WTC11 (cell line): ENCODE data around the gene KRT36. TPM values are rescaled to one million over a fixed set of nuclear protein-coding genes. Genes with fewer than 3 reads are reported as not detected.

ENCODE experiments used
- ATAC-seq: fragments of 200-7000 bp; cut with Tn5 transposase; 2 replicates; pipeline ENCODE4 v1.10.0; 2021; ENCODE audit warnings: mild to moderate bottlenecking, moderate library complexity
- CTCF ChIA-PET: fragments of 300-600 bp; sonication (Branson Sonifier 250); formaldehyde crosslinking; loops from one replicate; lab custom pipeline; 2021; ENCODE audit warnings: antibody characterized with exemption; lab: Charles Lee
- POLR2A ChIA-PET: fragments of 350-600 bp; sonication (Branson Sonifier 250); formaldehyde crosslinking; loops from one replicate; lab custom pipeline; 2021; ENCODE audit warnings: antibody characterized with exemption; lab: Charles Lee
- DNase-seq: peaks from one replicate; pipeline ENCODE4 v3.0.0; 2021; ENCODE audit warnings: low spot score
- H3K27ac Mint-ChIP-seq: 2 replicates; pipeline ENCODE4 v1.8.0; 2021; ENCODE audit warnings: mixed read lengths
- H3K27me3 Mint-ChIP-seq: 2 replicates; pipeline ENCODE4 v1.8.0; 2021; ENCODE audit warnings: low read depth, mild to moderate bottlenecking, moderate library complexity, mixed read lengths
- H3K36me3 Mint-ChIP-seq: 2 replicates; pipeline ENCODE4 v1.8.0; 2021; ENCODE audit warnings: mixed read lengths
- H3K4me1 Mint-ChIP-seq: 2 replicates; pipeline ENCODE4 v1.8.0; 2022; ENCODE audit warnings: mixed read lengths
- H3K4me3 Mint-ChIP-seq: 2 replicates; pipeline ENCODE4 v1.8.0; 2021; ENCODE audit warnings: mild to moderate bottlenecking, moderate library complexity, mixed read lengths
- H3K9me3 Mint-ChIP-seq: 2 replicates; pipeline ENCODE4 v1.8.0; 2021; ENCODE audit warnings: mixed read lengths
- AR ChIP-seq: fragments of 250-450 bp; sonication (Bioruptor Pico); IDR thresholded peaks from 2 replicates; pipeline ENCODE4 v1.9.0; 2021; ENCODE audit warnings: mild to moderate bottlenecking
- CDX4 ChIP-seq: fragments of 250-450 bp; sonication (Bioruptor Pico); IDR thresholded peaks from 2 replicates; pipeline ENCODE4 v1.9.0; 2021; ENCODE audit warnings: moderate library complexity, mild to moderate bottlenecking, inconsistent platforms, borderline replicate concordance
- JAZF1 ChIP-seq: fragments of 250-450 bp; sonication (Bioruptor Pico); IDR thresholded peaks from 2 replicates; pipeline ENCODE4 v1.9.0; 2021; ENCODE audit warnings: moderate library complexity, mild to moderate bottlenecking, inconsistent platforms
- SP1 ChIP-seq: sonication (generic); formaldehyde crosslinking; conservative IDR thresholded peaks from 2 replicates; pipeline ENCODE4 v1.8.1; 2022; ENCODE audit warnings: missing genetic modification reagents
- TCF7 ChIP-seq: sonication (generic); formaldehyde crosslinking; IDR thresholded peaks from 2 replicates; pipeline ENCODE4 v1.8.0; 2022; ENCODE audit warnings: mild to moderate bottlenecking, low read depth, missing genetic modification reagents, moderate library complexity
- TEAD4 ChIP-seq: sonication (generic); formaldehyde crosslinking; IDR thresholded peaks from 2 replicates; pipeline ENCODE4 v1.8.0; 2022; ENCODE audit warnings: mild to moderate bottlenecking, missing genetic modification reagents
- ZNF121 ChIP-seq: sonication (generic); formaldehyde crosslinking; IDR thresholded peaks from 2 replicates; pipeline ENCODE4 v1.8.0; 2023; ENCODE audit warnings: missing genetic modification reagents
- ZNF281 ChIP-seq: sonication (generic); formaldehyde crosslinking; IDR thresholded peaks from 2 replicates; pipeline ENCODE4 v1.8.0; 2023; ENCODE audit warnings: mild to moderate bottlenecking, missing genetic modification reagents
- total RNA-seq: library from RNA; stranded (reverse); gene quantifications from 3 replicates; pipeline ENCODE4 v1.2.3, GENCODE V29; 2021
- TF ChIP-seq, protein P1 (sequence below): fragments of 250-450 bp; sonication (Bioruptor Pico); IDR thresholded peaks from 2 replicates; pipeline ENCODE4 v1.9.0; 2021; ENCODE audit warnings: mild to moderate bottlenecking
- TF ChIP-seq, protein P2 (sequence below): sonication (generic); formaldehyde crosslinking; IDR thresholded peaks from 2 replicates; pipeline ENCODE4 v1.8.1; 2023; ENCODE audit warnings: mild to moderate bottlenecking, moderate library complexity, missing genetic modification reagents
- TF ChIP-seq, protein P3 (sequence below): sonication (generic); formaldehyde crosslinking; IDR thresholded peaks from 2 replicates; pipeline ENCODE4 v1.8.0; 2022; ENCODE audit warnings: missing genetic modification reagents

Gene KRT36
- total RNA-seq, 1 experiment from 2014 or later = not detected

DNA sequence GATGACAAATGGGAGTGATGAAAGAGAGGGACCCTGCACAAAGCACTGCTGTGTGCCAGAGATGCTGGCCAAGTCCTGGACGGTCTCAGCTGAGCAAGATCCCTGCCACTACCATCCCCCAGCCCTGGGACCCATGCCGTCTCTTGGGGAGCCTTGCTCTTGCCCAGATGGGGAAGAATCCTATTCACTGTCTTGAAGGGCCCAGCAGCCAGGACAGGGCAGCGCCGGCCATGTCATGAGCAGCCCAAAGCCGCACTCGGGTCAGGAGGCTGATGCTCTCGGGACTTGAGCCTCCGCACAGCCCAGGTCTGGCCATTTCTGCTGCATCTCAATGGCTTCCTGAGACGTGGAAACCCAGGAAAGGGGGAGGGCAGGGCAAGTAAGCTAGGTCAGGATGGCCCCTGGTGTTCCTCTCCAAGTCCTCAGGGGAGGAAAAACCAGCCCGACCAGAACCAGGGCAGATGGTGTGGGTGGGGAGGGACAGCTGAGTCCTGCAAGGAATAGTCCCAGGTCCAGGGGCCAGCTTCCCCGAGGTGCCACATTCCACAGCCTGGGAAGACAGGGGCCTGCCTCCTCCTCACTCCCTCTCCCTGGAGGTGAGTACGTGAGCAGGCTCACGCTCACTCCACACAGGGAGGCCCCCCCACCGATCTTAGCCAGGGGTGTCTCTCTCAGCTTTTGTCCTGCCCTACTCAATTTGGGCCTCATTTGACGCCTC, 46.2 kb upstream of the KRT36 start (continued):
- TF ChIP-seq AR (CRISPR knock-in tag) = no peak

DNA sequence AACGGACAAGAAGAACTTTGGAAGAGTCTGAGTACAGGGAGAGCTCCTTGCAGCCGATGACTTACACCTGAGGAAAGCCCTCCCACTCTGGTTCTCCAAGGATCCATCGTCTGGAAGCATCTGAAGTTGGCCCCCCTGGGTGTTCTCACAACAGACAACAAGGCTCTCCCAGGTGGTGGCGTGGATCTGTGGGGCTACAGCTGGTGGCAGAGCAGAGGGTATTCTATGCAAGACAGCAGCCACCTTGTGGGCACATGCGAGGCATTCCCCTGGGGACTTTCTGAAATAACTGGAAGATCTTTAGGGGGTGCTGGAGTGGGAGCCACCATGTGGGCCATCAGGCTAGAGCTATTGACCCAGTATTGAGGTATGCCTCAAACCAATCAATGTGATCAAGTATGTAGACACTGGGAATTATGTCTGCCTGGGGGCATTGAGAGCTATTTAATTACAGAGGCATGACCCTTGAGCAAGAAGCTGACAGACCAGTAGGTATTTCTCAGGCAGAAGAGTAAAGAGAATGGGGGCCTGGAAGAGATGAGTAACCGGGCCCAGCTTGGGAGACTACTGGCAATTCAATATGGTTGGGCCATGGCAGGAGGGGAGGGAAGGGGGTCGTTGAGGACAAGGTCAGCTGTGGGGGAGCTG, 45.3 kb upstream of the KRT36 start:
- Mint-ChIP-seq H3K4me3 (no peak overlapping the region), H3K4me1 (peaks cover 46% of the 10 kb centered on the region), H3K27me3 (peaks cover 3% of the 10 kb centered on the region), H3K27ac (no peak overlapping the region), H3K36me3 (no peaks in the 10 kb centered on the region), H3K9me3 (no peaks in the 10 kb centered on the region)
- POLR2A ChIA-PET = interaction anchor here (0.7 kb wide), 1 partner anchor 8 kb away, joined by 3 read pairs; no protein-coding TSS in a partner anchor
- DNase-seq (no peak), ATAC-seq (no peak)
- CTCF ChIA-PET = interaction anchor here (0.7 to 7.4 kb wide), 7 partner anchors 10 to 131 kb away, joined by 3 to 122 read pairs (median 6); no protein-coding TSS in a partner anchor
- TF ChIP-seq TCF7 (no peak), TEAD4 (CRISPR knock-in tag) (no peak), CDX4 (CRISPR knock-in tag) (no peak)
- TF ChIP-seq, protein P1, sequence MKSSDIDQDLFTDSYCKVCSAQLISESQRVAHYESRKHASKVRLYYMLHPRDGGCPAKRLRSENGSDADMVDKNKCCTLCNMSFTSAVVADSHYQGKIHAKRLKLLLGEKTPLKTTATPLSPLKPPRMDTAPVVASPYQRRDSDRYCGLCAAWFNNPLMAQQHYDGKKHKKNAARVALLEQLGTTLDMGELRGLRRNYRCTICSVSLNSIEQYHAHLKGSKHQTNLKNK (CRISPR knock-in tag) = no peak

- H3K36me3 Mint-ChIP-seq = no peaks in the 10 kb centered on the region
- H3K4me1 Mint-ChIP-seq = peaks cover 51% of the 10 kb centered on the region
- CTCF ChIA-PET = interaction anchor here (0.7 to 7.4 kb wide), 6 partner anchors 11 to 130 kb away, joined by 3 to 122 read pairs (median 4); no protein-coding TSS in a partner anchor
- ATAC-seq = no peak
- TF ChIP-seq SP1 (CRISPR knock-in tag) = no peak
- peaks cover 6% of the 10 kb centered on the region for H3K27me3 Mint-ChIP-seq
- POLR2A ChIA-PET = no interaction called here
- DNase-seq = no peak
- H3K4me3 Mint-ChIP-seq = no peak overlapping the region
- H3K27ac Mint-ChIP-seq = no peak overlapping the region
- no peaks in the 10 kb centered on the region for H3K9me3 Mint-ChIP-seq
Observed at GRCh38 chr17:41533613-41534012, 43.9 kb upstream of the KRT36 start.

DNA sequence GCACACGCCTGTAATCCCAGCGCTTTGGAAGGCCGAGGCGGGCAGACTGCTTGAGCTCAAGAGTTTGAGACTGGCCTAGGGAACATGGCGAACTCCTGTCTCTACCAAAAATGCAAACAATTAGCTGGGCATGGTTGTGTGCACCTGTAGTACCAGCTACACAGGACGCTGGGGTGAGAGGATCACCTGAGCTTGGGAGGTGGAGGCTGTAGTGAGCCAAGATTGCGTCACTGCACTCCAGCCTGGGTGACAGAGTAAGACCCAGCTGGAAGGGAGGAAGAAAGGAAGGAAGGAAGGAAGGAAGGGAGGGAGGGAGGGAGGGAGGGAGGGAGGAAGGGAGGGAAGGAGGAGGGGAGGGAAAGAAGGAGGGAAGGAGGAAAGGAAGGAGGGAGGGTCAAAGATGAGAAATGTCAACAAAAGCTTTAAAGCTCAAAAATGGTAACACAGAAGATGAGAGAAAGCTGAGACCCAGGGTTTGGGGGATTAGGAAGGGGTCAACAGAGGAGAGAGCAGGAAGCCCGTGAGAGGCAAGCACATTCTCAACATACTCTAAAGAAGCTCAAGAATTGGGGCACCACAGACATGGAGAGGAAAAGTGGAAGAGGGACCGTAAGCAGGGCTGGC, 43.3 kb upstream of the KRT36 start:
- peaks cover 51% of the 10 kb centered on the region for H3K4me1 Mint-ChIP-seq
- no peak overlapping the region for H3K27ac Mint-ChIP-seq
- no peaks in the 10 kb centered on the region for H3K36me3 Mint-ChIP-seq
- DNase-seq (no peak), ATAC-seq (no peak)
- H3K27me3 Mint-ChIP-seq = peaks cover 6% of the 10 kb centered on the region
- ChIA-PET POLR2A (no interaction called here), CTCF (interaction anchor here (0.6 to 7.4 kb wide), 8 partner anchors 11 to 670 kb away, joined by 3 to 122 read pairs (median 6); no protein-coding TSS in a partner anchor)
- H3K4me3 Mint-ChIP-seq = no peak overlapping the region
- H3K9me3 Mint-ChIP-seq = no peaks in the 10 kb centered on the region
- TF ChIP-seq, protein P2, sequence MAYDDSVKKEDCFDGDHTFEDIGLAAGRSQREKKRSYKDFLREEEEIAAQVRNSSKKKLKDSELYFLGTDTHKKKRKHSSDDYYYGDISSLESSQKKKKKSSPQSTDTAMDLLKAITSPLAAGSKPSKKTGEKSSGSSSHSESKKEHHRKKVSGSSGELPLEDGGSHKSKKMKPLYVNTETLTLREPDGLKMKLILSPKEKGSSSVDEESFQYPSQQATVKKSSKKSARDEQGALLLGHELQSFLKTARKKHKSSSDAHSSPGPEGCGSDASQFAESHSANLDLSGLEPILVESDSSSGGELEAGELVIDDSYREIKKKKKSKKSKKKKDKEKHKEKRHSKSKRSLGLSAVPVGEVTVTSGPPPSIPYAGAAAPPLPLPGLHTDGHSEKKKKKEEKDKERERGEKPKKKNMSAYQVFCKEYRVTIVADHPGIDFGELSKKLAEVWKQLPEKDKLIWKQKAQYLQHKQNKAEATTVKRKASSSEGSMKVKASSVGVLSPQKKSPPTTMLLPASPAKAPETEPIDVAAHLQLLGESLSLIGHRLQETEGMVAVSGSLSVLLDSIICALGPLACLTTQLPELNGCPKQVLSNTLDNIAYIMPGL (CRISPR knock-in tag) = no peak
- TF ChIP-seq ZNF121 (CRISPR knock-in tag) (no peak), ZNF281 (CRISPR knock-in tag) (no peak), JAZF1 (CRISPR knock-in tag) (no peak)
- TF ChIP-seq, protein P3, sequence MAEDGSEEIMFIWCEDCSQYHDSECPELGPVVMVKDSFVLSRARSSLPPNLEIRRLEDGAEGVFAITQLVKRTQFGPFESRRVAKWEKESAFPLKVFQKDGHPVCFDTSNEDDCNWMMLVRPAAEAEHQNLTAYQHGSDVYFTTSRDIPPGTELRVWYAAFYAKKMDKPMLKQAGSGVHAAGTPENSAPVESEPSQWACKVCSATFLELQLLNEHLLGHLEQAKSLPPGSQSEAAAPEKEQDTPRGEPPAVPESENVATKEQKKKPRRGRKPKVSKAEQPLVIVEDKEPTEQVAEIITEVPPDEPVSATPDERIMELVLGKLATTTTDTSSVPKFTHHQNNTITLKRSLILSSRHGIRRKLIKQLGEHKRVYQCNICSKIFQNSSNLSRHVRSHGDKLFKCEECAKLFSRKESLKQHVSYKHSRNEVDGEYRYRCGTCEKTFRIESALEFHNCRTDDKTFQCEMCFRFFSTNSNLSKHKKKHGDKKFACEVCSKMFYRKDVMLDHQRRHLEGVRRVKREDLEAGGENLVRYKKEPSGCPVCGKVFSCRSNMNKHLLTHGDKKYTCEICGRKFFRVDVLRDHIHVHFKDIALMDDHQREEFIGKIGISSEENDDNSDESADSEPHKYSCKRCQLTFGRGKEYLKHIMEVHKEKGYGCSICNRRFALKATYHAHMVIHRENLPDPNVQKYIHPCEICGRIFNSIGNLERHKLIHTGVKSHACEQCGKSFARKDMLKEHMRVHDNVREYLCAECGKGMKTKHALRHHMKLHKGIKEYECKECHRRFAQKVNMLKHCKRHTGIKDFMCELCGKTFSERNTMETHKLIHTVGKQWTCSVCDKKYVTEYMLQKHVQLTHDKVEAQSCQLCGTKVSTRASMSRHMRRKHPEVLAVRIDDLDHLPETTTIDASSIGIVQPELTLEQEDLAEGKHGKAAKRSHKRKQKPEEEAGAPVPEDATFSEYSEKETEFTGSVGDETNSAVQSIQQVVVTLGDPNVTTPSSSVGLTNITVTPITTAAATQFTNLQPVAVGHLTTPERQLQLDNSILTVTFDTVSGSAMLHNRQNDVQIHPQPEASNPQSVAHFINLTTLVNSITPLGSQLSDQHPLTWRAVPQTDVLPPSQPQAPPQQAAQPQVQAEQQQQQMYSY (CRISPR knock-in tag) = no peak
